Heart left ventricle (tissue), 13 donors: ENCODE data around the gene ST3GAL6.

Source experiments
- CTCF ChIP-seq, 12 donors: fragments of 200-600 bp; sonication (generic) in 4 of 12; IDR thresholded peaks; one replicate each; pipeline versions ENCODE4 v1.5.0 to v1.8.0; 2018 to 2022; ENCODE audit warnings: antibody characterized with exemption in 12 of 12, mild to moderate bottlenecking in 5 of 12
- POLR2A ChIP-seq, 2 donors: fragments of 450-650 bp; IDR thresholded peaks; one replicate each; pipeline ENCODE4 v1.6.1; 2017; ENCODE audit warnings: antibody characterized with exemption in 2 of 2, mild to moderate bottlenecking in 2 of 2, moderate library complexity in 2 of 2
- donor health status: ischemic (EF 13 %, LVEDD 7.1; RV severe dilation, severe dysfunction).
- donor health status: DM: no; HTN: yes; CAD: no.
- donor health status: DM: no; HTN: no; CAD: no.
- donor health status: ischemic (EF 25% LVEDD 6.9; RV normal size, moderate dysfunction).
- donor health status: ischemic (EF 25% LVEDD 5.7; RV mildly dilated, moderate dysfunction).
- donor health status: ischemic (EF 35%, LVEDD 5.7; RV mildly dilated, moderate dysfunction).
- donor health status: nonischemic (EF 11% LVEDD 7.7; RV severe dilation, severe dysfunction).
- donor health status: DM: yes; HTN: yes; CAD: no.
- donor health status: PGD.
- donor health status: ischemic (EF 29% LVEDD 5.4; RV normal size, mild dysfunction).
- donor health status: nonischemic (EF 23%, LVEDD 6.1; RV moderate dilation, normal function).

- no peak for TF ChIP-seq CTCF (IDR thresholded peaks at IDR 0.05)
- TF ChIP-seq POLR2A (IDR thresholded peaks at IDR 0.05), result no peak
Measured at GRCh38 chr3:98772022-98772421, 8.9 kb downstream of the ST3GAL6 start.
